ENCODE measurements around the gene NSMF.
A peak's percentile ranks its signal among the peaks of the same experiment; 100 is the strongest.

The NSMF gene

DNA sequence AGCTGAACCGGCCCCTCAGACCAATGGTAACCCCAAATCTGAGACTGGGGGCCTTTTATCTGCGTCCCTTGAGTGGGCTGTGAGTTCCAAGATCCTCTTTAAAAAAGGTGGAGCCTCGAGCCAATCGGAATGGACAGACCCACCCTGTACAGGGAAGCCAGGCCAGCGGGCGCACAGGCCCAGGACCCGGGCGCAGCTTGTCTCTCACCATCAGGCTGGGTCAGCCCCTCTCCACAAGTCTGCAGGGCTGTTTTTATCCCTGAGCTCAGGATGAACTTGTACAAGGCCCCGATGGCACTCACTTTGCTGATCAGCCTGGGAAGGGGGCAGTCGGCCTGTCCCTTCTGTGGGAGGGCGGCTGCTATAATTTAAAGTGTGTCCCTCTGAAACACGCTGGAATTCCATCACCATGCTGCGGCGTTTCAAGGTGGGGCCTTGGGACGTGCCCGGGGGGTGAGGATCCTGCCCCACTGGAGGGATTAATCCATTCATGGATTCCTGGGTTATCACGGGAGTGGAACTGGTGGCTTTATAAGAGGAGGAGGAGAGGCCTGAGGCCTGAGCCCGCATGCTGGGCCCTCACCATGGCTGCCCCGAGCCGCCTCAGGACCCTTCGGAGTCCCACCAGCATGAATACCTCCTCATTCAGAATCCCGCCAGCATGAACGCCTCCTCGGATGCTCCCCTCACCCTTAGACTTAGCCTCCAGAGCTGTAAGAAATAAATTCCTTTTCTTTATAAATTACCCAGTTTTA, 50.3 kb downstream of the NSMF start:
- no peak for DNase-seq

DNA sequence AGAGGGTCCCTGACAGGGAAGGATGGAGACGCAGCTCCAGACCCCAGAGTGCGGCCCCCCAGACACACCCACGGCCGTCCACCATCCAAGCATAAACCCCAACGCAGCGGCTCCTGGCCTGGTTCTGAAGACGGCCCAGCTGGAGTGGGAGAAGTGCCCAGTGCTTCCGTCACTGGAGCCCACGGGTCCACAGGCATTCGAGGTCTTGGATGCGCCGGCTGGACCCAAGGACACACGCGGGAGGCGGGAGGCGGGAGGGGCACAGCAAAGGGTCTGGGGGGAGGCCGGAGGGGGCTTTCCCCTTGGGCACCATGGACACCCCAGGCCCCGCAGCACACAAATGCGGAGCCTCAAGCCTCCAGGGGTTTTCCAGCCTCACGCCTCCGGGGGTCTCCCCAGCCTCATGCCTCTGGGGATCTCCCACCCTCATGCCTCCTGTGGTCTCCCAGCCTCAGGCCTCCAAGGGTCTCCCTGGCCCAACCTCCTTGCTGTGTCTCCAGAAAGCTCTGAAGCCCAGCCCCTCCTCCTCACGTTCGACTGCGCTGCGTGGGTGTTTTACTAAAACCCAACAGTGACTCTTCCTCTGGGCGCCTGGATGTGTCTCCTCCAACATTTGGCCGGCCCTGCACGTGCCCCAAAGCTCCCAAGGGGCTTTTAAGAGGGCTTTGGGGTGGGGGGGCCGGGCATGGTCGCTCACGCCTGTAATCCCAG, 51.4 kb downstream of the NSMF start:
- DNase-seq: no peak

DNA sequence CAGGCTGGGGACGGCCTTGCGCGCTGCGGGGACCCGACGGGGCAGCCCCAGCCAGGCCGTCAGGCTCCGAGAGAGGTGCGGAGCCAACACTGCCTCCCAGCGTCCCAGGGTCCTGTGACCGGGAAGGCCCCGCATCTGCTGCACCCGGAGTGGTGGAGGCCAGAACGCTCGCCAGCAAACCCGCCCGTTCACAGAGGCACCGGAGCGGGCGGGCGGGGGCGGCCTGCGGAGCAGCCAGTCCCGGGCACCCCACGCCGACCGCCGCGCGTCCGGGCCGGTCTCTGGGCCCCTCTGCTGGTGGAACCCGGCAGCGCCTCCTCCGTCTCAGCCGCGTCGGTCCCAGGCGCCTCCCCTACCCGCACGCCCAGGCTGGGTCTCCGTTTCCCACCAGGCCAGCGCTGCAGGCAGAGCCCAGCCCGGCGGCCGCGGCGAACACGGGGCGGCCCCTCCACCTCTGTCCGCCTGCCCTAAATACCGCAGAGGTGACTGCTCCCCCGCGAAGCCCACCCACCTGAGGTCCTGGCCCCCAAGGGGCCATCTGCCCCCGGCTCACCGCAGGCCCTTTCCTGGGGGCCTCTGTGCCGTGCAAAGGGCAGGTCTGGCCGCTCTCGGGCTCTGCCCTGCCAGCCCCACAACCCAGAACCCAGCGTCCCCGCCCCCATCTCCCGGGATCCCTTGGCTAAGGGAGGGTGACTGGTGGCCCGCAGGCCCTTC, 52.1 kb downstream of the NSMF start:
- DNase-seq: peak; percentile 76 to 85

DNA sequence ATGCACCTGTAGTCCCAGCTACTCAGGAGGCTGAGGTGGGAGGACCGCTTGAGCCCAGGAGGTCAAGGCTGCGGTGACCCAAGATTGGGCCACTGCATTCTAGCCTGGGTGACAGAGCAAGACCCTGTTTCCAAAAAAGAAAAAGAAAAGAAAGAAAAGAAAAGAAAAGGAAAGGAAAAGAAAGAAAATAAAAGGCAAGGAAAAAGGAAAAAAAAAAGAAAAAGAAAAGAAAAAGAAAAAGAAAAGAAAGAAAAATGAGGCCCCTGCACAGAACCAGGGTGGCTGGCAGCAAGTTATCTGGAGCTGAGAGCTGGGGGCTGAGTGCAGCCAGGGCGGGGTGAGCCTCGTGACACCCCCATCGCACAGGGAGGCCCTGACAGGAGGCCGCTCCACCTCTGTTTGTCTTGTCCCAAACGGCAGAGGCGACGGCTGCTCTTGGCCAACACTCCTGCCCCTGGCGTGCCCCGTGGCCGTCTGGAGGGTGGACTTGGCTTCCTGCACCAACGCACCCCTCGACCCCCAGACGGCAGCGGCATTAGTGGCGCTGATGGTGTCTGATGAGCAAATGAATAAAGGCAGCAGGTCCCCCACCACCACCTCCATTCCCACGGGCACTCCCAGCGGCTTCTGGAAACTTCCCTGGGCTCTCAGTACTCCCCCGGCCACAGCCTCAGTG, 52.9 kb downstream of the NSMF start:
- no peak for DNase-seq

DNA sequence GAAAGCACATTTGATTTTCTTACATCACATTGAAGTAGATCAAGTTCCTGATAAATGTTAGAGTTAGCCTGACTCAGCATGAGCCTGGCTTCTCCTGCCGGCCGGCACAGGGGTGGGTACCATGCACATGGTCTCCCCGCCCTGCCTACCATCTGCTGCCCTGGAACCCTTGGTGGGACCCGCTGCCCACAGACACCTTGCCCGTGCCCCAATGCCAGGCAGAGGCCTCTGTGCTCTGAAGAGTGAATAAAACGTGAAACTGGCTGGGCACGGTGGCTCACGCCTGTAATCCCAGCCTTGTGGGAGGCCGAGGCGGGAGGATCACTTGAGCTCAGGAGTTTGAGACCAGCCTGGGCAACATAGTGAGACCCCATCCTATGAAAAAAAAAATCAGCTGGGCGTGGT, 53.5 kb downstream of the NSMF start:
- DNase-seq: no peak

DNA sequence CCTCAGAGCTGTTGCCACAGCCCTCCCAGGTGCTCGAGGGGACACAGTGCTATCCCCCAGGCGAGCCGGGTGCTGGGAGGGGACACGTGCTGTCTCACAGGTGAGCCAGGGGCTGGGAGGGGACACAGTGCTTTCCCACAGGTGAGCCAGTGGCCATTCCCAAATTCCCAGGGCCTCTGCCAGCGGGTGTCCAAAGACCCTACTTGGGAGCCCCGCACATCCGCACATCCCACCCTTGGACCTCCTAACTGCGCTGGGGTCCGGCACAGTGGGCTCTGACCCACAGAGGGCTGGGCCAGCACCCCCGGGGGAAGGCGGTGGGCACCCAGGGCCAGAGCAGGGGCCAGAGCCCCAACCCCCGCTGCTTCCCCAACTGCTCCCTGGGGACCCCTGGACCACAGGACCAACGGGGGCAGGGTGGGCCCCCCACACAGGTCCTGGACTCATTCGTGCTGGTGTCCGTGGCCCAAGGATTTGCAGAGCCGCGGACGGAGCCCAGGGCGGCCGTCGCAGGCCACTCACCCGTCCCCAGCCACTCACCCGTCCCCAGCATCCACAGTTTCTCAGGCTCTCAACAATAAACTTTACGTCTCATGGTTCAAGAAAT, 54.1 kb downstream of the NSMF start:
- DNase-seq: no peak

DNA sequence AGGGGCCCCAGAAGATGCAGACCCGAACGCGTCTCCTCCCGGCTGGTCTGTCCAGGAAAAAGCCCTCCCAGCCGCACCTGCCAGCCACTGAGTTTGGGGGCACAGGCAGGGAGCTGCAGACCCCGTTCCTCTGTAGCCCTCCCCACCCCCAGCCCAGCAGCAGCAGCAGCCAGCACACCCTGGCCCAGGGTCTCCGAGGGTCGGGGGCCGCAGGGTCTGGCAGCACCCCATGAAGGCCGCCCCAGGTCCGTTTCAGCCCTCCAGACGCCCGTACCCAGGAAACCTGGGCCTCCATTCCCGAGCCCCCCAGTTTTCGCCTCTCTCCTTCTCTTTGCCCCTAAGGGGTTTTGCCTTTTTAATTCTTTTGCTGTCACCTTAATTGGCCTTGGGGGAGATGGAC, 55.9 kb downstream of the NSMF start:
- DNase-seq: no peak

DNA sequence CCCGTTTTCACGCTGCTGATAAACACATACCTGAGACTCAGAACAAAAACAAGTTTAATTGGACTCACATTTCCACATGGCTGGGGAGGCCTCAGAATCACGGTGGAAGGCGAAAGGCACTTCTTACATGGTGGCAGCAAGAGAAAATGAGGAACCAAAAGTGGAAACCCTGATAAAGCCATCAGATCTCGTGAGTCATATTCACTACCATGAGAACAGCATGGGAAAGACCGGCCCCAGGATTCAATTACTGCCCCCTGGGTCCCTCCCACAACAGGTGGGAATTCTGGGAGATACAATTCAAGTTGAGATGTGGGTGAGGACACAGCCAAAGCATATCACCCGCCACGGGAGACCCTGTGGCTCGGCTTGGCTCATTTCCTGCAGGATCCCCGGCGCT, 56.4 kb downstream of the NSMF start:
- no peak for DNase-seq

DNA sequence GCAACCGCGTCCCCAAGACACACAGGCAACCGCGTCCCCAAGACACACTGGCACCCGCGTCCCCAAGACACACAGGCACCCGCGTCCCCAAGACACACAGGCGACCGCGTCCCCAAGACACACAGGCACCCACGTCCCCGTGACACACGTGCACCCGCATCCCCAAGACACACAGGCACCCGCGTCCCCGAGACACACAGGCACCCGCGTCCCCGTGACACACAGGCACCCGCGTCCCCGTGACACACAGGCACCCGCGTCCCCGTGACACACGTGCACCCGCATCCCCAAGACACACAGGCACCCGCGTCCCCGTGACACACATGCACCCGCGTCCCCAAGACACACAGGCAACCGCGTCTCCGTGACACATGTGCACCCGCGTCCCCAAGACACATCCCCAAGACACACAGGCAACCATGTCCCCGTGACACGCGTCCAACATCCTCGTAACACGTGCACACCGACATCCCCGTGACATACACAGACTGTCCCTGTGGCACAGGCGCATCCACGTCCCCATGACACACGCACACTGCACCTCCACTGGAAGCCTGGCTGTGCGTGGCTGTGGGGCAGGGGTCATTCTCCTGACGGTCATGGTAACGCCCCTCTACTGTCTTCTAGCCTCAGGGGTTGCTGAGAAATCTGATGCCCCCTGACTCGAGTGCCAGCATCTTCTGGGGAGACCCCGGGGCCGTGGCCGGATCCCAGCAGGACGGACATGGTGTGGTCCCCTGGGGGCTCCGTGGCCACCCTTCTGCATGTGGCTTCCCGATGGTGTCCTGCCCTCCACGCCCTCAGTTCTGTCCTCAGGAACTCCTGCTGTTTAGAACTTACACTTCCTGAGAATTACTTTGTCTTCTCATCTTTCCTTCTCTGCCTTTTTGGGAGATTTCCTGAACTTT, 60.3 kb downstream of the NSMF start:
- no peak for DNase-seq

DNA sequence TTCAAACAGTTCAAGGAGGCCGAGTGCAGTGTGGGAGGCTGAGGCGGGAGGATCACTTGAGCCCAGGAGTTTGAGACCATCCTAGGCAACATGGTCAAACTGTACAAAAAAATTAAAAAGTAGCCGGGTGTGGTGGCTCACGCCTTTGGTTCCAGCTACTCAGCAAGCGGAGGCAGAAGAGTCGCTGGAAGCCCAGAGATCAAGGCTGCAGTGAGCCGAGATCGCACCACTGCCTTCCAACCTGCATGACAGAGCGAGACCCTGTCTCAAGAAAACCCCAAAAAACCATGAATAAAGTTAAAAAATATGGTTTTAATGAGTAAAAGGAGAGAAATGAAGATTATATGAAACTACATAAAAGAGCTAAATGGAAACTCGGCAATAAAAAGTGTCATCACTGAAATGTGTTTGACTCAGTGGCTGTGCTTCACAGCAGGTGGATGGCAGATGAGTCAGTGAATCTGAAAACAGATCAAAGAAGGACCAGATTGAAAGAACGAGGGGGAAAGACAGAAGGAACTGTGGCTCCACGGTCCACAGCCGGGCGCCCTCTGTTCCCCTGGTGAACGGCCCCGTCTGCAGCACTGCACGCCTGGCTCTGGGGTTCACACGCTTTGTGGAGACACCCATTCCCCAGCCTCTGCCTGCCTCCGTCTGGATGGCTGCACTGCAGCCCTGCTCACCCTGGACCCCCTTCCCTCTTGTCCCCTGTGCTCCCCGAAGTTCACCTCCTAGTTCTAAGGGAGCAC, 61.3 kb downstream of the NSMF start:
- peak; percentile 67 to 72 for DNase-seq
